Choroid plexus epithelial cell (primary cell): ENCODE measurements around the gene AMOTL2.

ENCODE experiments used
- DNase-seq: peaks from one replicate; pipeline ENCODE4 v3.0.0-alpha.2; 2010; ENCODE audit warnings: low read depth
- H3K4me3 ChIP-seq: 2 replicates; pipeline ENCODE4 v1.5.1; 2011; ENCODE audit warnings: low read depth, mild to moderate bottlenecking, control low read depth, low read length, moderate library complexity
- CTCF ChIP-seq: conservative IDR thresholded peaks from 2 replicates; pipeline ENCODE4 v1.5.1; 2011; ENCODE audit warnings: low read depth, mild to moderate bottlenecking, control low read depth, inconsistent platforms, low read length, moderate library complexity

AMOTL2 gene

GRCh38 chr3:134366221-134366927, 7.9 kb downstream of the AMOTL2 start:
- no peak for DNase-seq
- no peak overlapping the region for H3K4me3 ChIP-seq
- no peak for TF ChIP-seq CTCF

GRCh38 chr3:134365766-134366065, 8.5 kb downstream of the AMOTL2 start:
- no peak for TF ChIP-seq CTCF
- no peak for DNase-seq

GRCh38 chr3:134364936-134365765, 9.1 kb downstream of the AMOTL2 start:
- no peak overlapping the region for H3K4me3 ChIP-seq
- peak; percentile 47 for DNase-seq
- TF ChIP-seq CTCF, result no peak

More at GRCh38 chr3:134365766-134366065, 8.5 kb downstream of the AMOTL2 start:
- H3K4me3 ChIP-seq, result no peak overlapping the region

- H3K4me3 ChIP-seq, result peak overlapping the region; percentile 33
- DNase-seq, result peak; percentile 98
- TF ChIP-seq CTCF, result no peak
These were observed 9.9 kb downstream of the AMOTL2 start for GRCh38 chr3:134364061-134364935.

- H3K4me3 ChIP-seq, result no peak overlapping the region
- no peak for TF ChIP-seq CTCF
- DNase-seq, result no peak
These were observed 10.9 kb downstream of the AMOTL2 start for GRCh38 chr3:134363381-134363755.

- TF ChIP-seq CTCF, result no peak
- no peak for DNase-seq
- H3K4me3 ChIP-seq, result no peak overlapping the region
These were observed 11.4 kb downstream of the AMOTL2 start for GRCh38 chr3:134362670-134363380.
